ENCODE measurements around the gene CITED4.

GRCh38 chr1:40907899-40908298 lies 45.7 kb upstream of the CITED4 start:
- TF ChIP-seq ISL1 (CRISPR knock-in tag; IDR thresholded peaks at IDR 0.05) (no peak), ZFP30 (CRISPR knock-in tag; IDR thresholded peaks at IDR 0.05) (no peak), RARB (CRISPR knock-in tag; IDR thresholded peaks at IDR 0.05) (no peak), TCF4 (CRISPR knock-in tag; IDR thresholded peaks at IDR 0.05; ENCODE audit: borderline replicate concordance) (no peak), PATZ1 (CRISPR knock-in tag; IDR thresholded peaks at IDR 0.05; ENCODE audit: borderline replicate concordance) (no peak), ZC3H10 (CRISPR knock-in tag; IDR thresholded peaks at IDR 0.05) (no peak), ESRRG (CRISPR knock-in tag; IDR thresholded peaks at IDR 0.05) (no peak), ZFP3 (CRISPR knock-in tag; IDR thresholded peaks at IDR 0.05) (no peak), ARNTL (CRISPR knock-in tag; IDR thresholded peaks at IDR 0.05; ENCODE audit: borderline replicate concordance, low read depth) (no peak), SNAI2 (CRISPR knock-in tag; IDR thresholded peaks at IDR 0.05) (no peak), OSR1 (CRISPR knock-in tag; IDR thresholded peaks at IDR 0.05) (no peak), ZNF565 (CRISPR knock-in tag; conservative IDR thresholded peaks at IDR 0.05; ENCODE audit: low read depth) (no peak), PPARA (CRISPR knock-in tag; IDR thresholded peaks at IDR 0.05; ENCODE audit: borderline replicate concordance) (no peak)
